PC-9 (cell line): ENCODE measurements around the gene FBXO9. TPM values are rescaled to one million over a fixed set of nuclear protein-coding genes. Genes with fewer than 3 reads are reported as not detected.
"Not testable (repeated sequence)": the region's sequence is repeated elsewhere in the genome, so short reads cannot be mapped to it uniquely, and the experiment has no call there.

Source experiments
- BruUV-seq: library from RNA; stranded (reverse); fragments of 400-500 nt; replicated peaks from 2 replicates; lab custom pipeline; 2021; lab: Mats Ljungman, UMichigan
- CTCF ChIA-PET: fragments of 300-600 bp; sonication (Branson Sonifier 250); formaldehyde crosslinking; loops from one replicate; lab custom pipeline; 2022; ENCODE audit warnings: antibody characterized with exemption; lab: Charles Lee
- POLR2A ChIA-PET: fragments of 300-600 bp; sonication (Branson Sonifier 250); formaldehyde crosslinking; loops from one replicate; lab custom pipeline; 2022; ENCODE audit warnings: antibody characterized with exemption; ENCODE audit not compliant: unreplicated experiment; lab: Charles Lee
- DNase-seq, 2 experiments: peaks; one replicate each; pipeline versions ENCODE4 v3.0.0 to v3.0.0-alpha.2; 2015 to 2022; ENCODE audit warnings: mixed read lengths in 1 of 2
- H2AFZ ChIP-seq: fragments of 200-600 bp; sonication (generic); 2 replicates; pipeline ENCODE4 v1.8.1; 2017; ENCODE audit warnings: antibody characterized with exemption
- H3F3A ChIP-seq: fragments of 200-600 bp; sonication (generic); 2 replicates; pipeline ENCODE4 v1.8.1; 2017; ENCODE audit warnings: antibody characterized with exemption, mild to moderate bottlenecking, low read depth; ENCODE audit not compliant: insufficient read depth
- H3K27ac ChIP-seq: fragments of 200-600 bp; sonication (generic); 2 replicates; pipeline ENCODE4 v1.6.1; 2016; ENCODE audit warnings: mixed run types
- H3K27me3 ChIP-seq: fragments of 200-600 bp; sonication (generic); 2 replicates; pipeline ENCODE4 v1.6.1; 2016; ENCODE audit warnings: low read depth, mixed run types; ENCODE audit not compliant: insufficient read depth
- H3K36me3 ChIP-seq: fragments of 200-600 bp; sonication (generic); 2 replicates; pipeline ENCODE4 v1.6.1; 2016; ENCODE audit warnings: low read depth, mixed run types
- H3K4me1 ChIP-seq: fragments of 200-600 bp; sonication (generic); replicated peaks from 2 replicates; pipeline ENCODE4 v1.6.1; 2016; ENCODE audit warnings: mixed run types; ENCODE audit not compliant: insufficient read depth
- H3K4me2 ChIP-seq: fragments of 200-600 bp; sonication (generic); 2 replicates; pipeline ENCODE4 v1.6.1; 2017; ENCODE audit warnings: mixed run types
- H3K4me3 ChIP-seq: fragments of 200-600 bp; sonication (generic); 2 replicates; pipeline ENCODE4 v1.6.1; 2016; ENCODE audit warnings: mixed run types
- H3K79me2 ChIP-seq: fragments of 200-600 bp; sonication (generic); 2 replicates; pipeline ENCODE4 v1.6.1; 2017; ENCODE audit warnings: low read depth, mixed run types
- H3K9me2 ChIP-seq: fragments of 200-600 bp; sonication (generic); 2 replicates; pipeline ENCODE4 v1.8.1; 2017; ENCODE audit warnings: mild to moderate bottlenecking; ENCODE audit not compliant: insufficient read depth
- H3K9me3 ChIP-seq: fragments of 200-600 bp; sonication (generic); 2 replicates; pipeline ENCODE4 v1.8.1; 2016; ENCODE audit warnings: low read depth; ENCODE audit not compliant: insufficient read depth
- H4K20me1 ChIP-seq: fragments of 200-600 bp; sonication (generic); 2 replicates; pipeline ENCODE4 v1.8.1; 2017; ENCODE audit not compliant: insufficient read depth
- CTCF ChIP-seq: fragments of 200-600 bp; sonication (generic); conservative IDR thresholded peaks from 2 replicates; pipeline ENCODE4 v1.6.1; 2017; ENCODE audit warnings: mixed run types, antibody characterized with exemption, mild to moderate bottlenecking, moderate library complexity
- EZH2 ChIP-seq: fragments of 200-600 bp; sonication (generic); IDR thresholded peaks from 2 replicates; pipeline ENCODE4 v1.8.0; 2017; ENCODE audit warnings: antibody characterized with exemption, low read depth
- intact Hi-C: fragments of 100-400 bp; cut with micrococcal nuclease; formaldehyde crosslinking; loops from one replicate; pipeline ENCODE4 v1.10.0; 2022; ENCODE audit not compliant: unreplicated experiment
- total RNA-seq: library from RNA; stranded (reverse); gene quantifications from 2 replicates; pipeline ENCODE4 v1.2.3, GENCODE V29; 2021

The FBXO9 gene
- total RNA-seq, 1 experiment from 2014 or later = 56.5 TPM

- Histone ChIP-seq H3K4me1 (peaks cover 17% of the 10 kb centered on the region), H3K36me3 (0 out of 2 replicates have a peak, but pooled peaks cover 4% of the 10 kb centered on the region), H3F3A (peaks cover 14% of the 10 kb centered on the region), H3K4me2 (no peak overlapping the region), H4K20me1 (no peaks in the 10 kb centered on the region), H3K27ac (no peak overlapping the region), H3K4me3 (no peak overlapping the region), H2AFZ (no peak overlapping the region), H3K27me3 (no peaks in the 10 kb centered on the region), H3K79me2 (no peaks in the 10 kb centered on the region), H3K9me2 (no peaks in the 10 kb centered on the region; the same call in 1 of the 2 replicates), H3K9me3 (peaks cover 15% of the 10 kb centered on the region)
- BruUV-seq = no TSS peak
- TF ChIP-seq CTCF (no peak), EZH2 (no peak)
- POLR2A ChIA-PET = no interaction called here
- CTCF ChIA-PET = no interaction called here
- intact Hi-C loops = no loop called here
- no peak for DNase-seq
Measured at GRCh38 chr6:53045891-53046673, 19.1 kb upstream of the FBXO9 start.

DNA sequence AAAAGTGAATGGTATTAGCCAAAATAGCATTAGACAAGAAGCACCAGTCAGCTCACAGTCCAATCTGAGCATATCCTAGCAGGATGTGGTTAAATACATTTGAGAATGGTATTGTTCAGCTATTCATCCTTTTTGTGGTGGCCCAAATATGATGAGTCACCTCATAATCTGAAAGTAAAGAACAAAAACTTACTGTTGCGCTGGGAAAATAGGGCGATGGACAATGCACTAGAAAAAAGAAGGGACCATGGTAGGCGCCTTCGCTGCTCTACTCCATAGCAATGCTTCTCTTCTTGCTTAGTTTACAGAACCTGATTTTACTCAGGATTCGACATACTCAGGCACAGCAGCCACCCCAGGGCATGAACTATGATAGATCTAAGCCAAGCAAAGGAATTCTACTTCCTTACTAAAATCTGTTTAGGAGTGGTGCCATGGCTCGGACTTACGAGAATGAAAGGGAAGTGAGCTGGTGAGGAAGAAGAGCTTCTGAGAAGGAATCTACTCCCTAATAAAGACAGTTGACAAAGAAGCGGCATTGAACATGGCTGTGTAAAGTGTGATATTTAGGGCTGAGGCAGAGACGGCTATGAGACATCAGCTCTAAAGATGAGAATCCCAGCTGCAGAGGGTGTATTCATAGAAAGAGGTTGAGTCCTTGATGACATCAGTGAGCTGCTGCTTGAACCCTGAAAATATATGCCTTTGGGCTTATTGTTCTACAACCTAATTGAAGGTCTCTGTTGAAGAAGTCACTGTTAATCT is 16.6 kb upstream of the FBXO9 start:
- Histone ChIP-seq H3K4me2 (no peak overlapping the region), H3K27ac (no peak overlapping the region), H4K20me1 (no peaks in the 10 kb centered on the region), H3K9me2 (no peaks in the 10 kb centered on the region; the same call in 1 of the 2 replicates), H3K4me3 (no peak overlapping the region), H3K9me3 (peaks cover 5% of the 10 kb centered on the region; the same call in 1 of the 2 replicates), H3K27me3 (no peaks in the 10 kb centered on the region), H3K36me3 (no peaks in the 10 kb centered on the region), H2AFZ (no peak overlapping the region), H3K79me2 (no peaks in the 10 kb centered on the region), H3F3A (no peaks in the 10 kb centered on the region), H3K4me1 (no peaks in the 10 kb centered on the region)
- TF ChIP-seq EZH2 = no peak
- TF ChIP-seq CTCF = no peak
- POLR2A ChIA-PET = interaction anchor here (0.5 to 0.7 kb wide), 2 partner anchors 66 to 628 kb away, joined by 3 to 5 read pairs; partner anchors contain the start of gene EFHC1
- intact Hi-C loops = no loop called here
- no TSS peak for BruUV-seq
- CTCF ChIA-PET = interaction anchor here (0.6 kb wide), 1 partner anchor 450 kb away, joined by 5 read pairs; no protein-coding TSS in a partner anchor
- DNase-seq = peak in 1 of 2 experiments; percentile 7

DNA sequence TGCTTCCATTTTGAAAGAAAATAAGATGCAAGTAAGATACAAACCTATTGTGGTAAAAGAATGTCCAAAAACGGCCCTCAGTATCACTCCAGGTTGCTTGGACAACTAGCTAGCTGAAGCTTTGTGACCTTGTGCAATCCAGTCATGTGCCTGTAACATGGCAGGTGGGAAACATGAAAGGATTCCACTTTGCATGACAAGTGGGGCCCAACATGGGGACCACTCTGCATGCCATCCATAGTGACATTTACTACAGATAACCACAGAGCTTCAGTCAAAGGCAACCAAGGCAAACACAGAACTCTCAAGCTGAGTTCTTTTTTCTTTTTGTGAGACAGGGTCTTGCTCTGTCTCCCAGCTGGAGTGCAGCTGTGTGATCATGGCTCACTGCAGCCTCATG is 15.8 kb upstream of the FBXO9 start:
- intact Hi-C loops = no loop called here
- DNase-seq = no peak
- Histone ChIP-seq H3K4me3 (no peak overlapping the region), H2AFZ (no peak overlapping the region), H3F3A (no peaks in the 10 kb centered on the region), H4K20me1 (no peaks in the 10 kb centered on the region), H3K36me3 (no peaks in the 10 kb centered on the region), H3K27ac (no peak overlapping the region), H3K79me2 (no peaks in the 10 kb centered on the region), H3K27me3 (no peaks in the 10 kb centered on the region), H3K9me3 (peaks cover 5% of the 10 kb centered on the region; the same call in 1 of the 2 replicates), H3K4me1 (no peaks in the 10 kb centered on the region), H3K4me2 (no peak overlapping the region), H3K9me2 (no peaks in the 10 kb centered on the region; the same call in 1 of the 2 replicates)
- ChIA-PET POLR2A (no interaction called here), CTCF (interaction anchor here (0.6 kb wide), 1 partner anchor 451 kb away, joined by 5 read pairs; no protein-coding TSS in a partner anchor)
- BruUV-seq = no TSS peak
- TF ChIP-seq EZH2 = no peak
- no peak for TF ChIP-seq CTCF

GRCh38 chr6:53052152-53052551 is 13.1 kb upstream of the FBXO9 start:
- H3K4me2 ChIP-seq, DNase-seq, CTCF ChIA-PET, H3K36me3 ChIP-seq, POLR2A ChIA-PET, H3K4me3 ChIP-seq, H3K9me2 ChIP-seq, BruUV-seq, H3K4me1 ChIP-seq, H3K79me2 ChIP-seq, H4K20me1 ChIP-seq, intact Hi-C loops, H3F3A ChIP-seq, H3K27ac ChIP-seq, H3K9me3 ChIP-seq, H3K27me3 ChIP-seq, H2AFZ ChIP-seq: not testable (repeated sequence)
